Renal cortical epithelial cell (primary cell): ENCODE results near the gene EIF3L. TPM values are rescaled to one million over a fixed set of nuclear protein-coding genes. Genes with fewer than 3 reads are reported as not detected.

Experiments used
- DNase-seq: peaks from one replicate; pipeline ENCODE4 v3.0.0-alpha.2; 2011; ENCODE audit warnings: low read depth
- total RNA-seq: library from RNA; depleted of rRNA; stranded (reverse); fragments of >200 nt; gene quantifications from 2 replicates; pipeline ENCODE4 v1.2.3, GENCODE V29; 2014

EIF3L gene
- total RNA-seq, 1 donor from 2014 or later = 409 TPM

DNA sequence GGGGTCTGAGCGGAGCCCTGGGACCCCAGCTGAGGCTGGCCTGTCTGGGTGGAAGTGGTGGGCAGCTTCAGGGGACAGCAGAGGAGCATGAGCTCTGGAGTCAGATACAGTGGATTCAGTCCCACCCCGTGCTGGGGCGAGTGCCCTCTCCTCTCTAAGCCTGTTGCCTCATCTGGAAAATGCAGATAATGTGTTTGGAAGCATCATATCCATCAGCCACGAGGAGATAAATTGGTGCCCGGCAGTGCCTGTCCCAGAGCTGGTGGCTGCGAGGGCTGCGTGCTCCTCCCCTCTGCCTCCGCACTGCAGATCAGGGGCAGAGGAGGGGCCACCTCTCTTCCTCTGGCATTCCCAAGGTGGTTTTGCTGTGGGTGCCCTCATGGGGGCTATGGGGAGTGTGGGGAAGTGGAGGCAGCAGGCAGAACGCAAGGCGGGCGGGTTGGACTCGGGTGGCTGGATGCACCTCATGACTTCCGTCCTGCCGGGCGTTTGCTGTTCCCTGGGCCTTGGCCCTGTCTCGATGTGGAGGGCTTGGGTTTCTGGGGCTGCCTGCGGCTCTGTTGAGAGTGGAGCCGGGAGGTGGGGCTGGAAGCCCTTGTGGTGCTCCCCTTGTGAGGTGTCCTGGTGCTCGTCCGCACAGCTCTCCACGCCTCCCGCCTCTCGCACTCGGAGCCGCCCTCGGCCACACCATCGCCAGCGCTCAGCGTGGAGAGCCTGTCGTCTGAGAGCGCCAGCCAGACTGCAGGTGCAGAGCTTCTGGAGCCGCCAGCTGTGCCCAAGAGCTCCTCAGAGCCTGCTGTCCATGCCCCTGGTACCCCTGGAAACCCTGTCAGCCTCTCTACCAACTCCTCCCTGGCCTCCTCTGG, 77.8 kb downstream of the EIF3L start:
- no peak for DNase-seq

DNA sequence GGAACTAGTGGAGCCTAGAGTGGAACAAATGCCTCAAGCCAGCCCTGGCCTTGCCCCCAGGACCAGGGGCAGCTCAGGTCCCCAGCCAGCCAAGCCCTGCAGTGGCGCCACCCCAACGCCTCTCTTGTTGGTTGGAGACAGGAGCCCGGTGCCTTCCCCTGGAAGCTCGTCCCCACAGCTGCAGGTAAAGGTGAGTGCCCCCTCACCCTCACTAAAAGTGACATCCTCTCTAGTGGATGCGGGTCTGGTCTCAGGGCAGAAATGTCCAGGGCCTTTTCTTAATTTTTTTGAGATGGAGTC, 78.4 kb downstream of the EIF3L start:
- no peak for DNase-seq

DNA sequence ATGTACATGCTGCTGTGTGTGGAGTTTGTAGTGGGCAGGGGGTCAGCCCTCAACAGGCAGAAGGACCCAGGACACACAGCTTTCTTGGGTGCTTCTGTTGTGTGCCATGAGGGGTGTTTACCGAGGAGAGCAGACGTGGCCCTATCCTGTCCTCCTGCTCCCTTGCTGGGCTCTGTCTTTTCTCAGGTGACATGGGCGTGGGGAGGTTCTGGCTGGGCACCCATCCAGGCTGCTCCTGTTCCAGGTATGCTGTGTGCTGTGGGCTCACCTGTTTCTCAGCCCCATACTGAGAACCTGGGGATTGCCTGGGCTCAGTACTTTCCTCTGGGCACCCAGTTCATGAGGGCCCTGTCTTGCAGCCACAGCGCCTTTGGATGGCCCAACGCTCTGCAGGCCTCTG, 80.2 kb downstream of the EIF3L start:
- no peak for DNase-seq

DNA sequence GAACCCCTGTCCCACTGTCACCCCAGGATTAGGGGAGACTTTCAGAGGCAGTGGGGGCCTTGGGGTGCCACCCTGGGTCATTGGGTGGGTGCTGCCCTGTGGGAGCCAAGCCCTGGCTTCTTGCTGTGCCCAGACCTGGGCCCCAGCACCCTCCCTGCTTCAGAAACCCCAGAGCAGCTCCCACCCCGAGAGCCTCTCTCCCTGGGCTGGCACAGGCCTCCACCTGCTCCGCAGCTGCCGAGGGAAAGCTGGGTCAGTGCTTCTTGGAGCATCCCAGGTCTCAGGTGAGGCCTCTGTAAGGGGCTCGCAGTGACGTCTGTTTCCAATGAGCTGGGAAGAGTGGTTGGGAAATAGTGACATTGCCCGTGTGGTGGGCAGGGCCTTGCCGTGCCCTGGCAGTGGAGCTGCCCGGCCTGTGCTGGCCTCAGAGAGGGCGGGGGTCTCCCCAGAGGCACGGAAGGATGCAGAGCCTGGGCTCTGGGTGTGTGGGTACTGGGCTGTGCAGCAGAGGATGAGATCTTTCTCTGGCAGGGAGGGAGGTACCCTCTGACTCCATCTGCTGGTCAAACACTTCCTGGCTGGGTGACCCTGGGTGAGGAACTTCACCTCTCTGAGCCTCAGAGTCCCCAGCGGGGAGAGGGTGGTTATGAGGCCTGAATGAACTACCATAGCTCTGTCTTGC, 81.2 kb downstream of the EIF3L start:
- no peak for DNase-seq

DNA sequence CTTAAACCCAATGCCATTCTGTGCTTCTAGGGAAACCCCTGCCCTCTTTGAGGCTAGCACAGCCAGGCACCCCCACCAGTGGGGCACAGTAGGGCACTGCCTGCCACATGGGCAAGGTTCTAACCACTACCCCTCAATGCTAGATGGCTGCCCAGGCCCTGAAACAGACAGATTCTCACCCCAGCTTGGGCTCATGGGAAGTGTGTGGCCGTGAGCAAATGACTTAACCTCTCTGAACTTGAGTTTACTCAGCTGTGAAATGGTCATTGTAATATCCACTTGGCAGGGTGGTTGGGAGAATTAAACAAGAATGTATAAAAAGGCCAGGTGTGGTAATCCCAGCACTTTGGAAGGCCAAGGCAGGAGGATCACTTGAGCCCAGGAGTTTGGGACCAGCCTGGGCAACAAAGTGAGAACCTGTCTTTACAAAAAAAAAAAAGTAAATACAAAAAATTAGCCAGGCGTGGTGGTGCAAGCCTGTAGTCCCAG, 81.8 kb downstream of the EIF3L start:
- peak; percentile 29 for DNase-seq

DNA sequence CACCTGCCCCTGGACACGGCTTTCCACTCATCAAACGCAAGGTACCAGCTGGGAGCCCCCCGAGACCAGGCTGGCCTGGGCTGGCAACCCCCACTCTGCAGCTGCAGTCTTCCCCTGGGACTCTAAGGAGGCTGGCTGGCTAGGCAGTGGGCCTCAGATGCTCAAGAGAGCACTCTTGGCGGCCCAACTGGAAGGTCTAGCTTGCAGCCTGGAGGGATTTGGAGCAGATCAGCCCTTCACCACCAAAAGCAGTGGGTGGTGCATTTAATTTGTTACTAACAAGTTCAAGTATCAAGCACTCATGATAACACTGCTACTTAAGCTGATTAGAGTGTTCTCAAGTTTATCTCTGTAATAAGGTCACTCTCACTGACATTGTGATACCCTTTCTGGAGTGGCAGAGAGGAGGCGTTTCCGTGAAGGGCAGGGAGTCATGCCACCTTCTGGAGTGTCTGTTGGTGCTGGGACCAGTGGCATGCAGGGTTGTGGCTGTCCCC, 82.7 kb downstream of the EIF3L start:
- DNase-seq = no peak

DNA sequence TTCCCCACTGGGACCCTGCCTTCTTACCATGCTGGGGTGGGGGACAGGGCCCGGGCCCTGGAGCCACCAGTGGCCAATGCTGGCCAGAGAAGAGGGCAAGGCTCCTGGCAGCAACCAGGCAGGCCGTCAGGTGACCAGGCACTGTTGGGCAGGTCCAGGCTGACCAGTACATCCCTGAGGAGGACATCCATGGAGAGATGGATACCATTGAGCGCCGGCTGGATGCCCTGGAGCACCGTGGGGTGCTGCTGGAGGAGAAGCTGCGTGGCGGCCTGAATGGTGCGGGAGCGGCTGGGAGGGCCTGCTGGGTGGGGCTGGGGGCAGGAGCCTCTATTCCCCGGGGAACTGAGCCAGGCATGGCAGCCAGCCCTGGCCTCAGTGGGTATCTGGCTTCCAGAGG, 83.2 kb downstream of the EIF3L start:
- no peak for DNase-seq

DNA sequence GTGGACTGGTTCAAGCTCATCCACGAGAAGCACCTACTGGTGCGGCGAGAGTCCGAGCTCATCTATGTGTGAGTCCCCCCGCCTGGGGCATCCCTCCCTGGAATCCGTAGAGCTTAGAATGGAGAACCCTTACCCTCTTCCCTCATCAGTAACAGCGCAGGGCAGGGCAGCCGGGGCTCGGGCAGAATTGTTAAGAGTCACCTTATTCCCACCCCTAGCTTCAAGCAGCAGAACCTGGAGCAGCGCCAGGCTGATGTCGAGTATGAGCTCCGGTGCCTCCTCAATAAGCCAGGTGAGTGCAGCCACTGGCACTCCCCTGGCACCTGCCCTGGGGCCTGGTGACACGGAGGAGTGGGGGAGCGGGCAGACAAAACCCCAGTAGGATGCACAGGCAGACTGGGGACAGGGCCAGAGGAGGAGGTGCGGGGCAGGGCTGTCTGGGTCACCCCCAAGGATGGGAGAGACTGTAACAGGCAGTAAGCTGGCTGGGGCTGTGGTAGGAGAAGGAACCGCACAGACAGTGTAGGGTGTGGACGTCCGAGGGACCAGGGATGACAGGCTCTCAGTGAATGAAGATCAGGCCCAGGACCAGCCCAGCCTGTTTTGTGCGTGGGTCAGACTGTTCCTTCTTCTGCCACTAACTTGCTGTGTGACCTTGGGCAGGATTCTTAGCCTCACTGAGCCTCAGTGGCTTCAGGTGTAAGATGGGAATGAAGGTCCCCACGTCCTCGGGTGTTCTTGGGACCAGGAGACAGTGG, 83.8 kb downstream of the EIF3L start:
- DNase-seq = no peak

DNA sequence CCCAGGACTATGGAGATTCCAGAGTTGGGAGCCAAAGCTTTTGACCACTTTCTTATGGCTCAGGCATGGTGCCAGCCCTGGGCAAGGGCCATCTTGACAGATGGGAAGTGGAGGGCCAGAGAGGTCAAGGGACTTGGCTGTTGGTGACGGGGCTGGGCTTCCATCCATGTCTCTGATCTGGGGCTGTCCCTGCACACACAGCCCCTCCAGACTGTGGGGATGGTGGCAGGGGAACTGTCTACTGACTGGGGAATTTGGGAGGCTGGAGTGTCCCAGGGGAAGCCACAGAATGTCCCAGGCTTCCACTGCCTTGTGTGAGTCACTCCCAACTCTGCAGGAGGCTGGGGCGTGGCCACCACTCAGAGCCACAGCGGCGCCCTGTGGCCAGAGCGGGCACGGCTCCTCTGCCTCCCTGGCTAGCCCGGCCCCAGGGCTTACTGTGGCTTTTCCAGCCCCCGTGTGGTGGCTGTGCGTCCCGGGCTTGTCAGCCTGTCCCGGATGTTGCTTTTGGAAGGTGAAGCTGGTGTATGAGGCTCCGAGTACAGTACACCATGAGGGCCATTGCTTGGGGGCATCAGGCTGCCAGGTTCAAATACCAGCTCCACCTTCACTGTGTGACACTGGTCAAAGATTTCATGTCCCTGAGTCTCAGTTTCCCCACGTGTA, 84.6 kb downstream of the EIF3L start:
- peak; percentile 84 for DNase-seq

Other genes with a start within 250 kb of the EIF3L start
- 45.5 and 57.9 TPM in 2 replicates for gene GGA1, start 240.6 kb upstream of the EIF3L start, total RNA-seq
- 5.0 and 8.1 TPM in 2 replicates for gene SH3BP1, start 209.8 kb upstream of the EIF3L start, total RNA-seq
- gene PDXP, start 190.7 kb upstream of the EIF3L start, total RNA-seq = 6.1 and 10.6 TPM in 2 replicates
- 761 and 4,632 TPM in 2 replicates for gene LGALS1, start 173.8 kb upstream of the EIF3L start, total RNA-seq
- gene NOL12, start 163.1 kb upstream of the EIF3L start, total RNA-seq = 18.1 and 19.6 TPM in 2 replicates
- 89.1 and 114 TPM in 2 replicates for gene TRIOBP, start 152.4 kb upstream of the EIF3L start, total RNA-seq
- 9.9 and 24.7 TPM in 2 replicates for gene GCAT, start 41.5 kb upstream of the EIF3L start, total RNA-seq
- gene GALR3, start 26.0 kb upstream of the EIF3L start, total RNA-seq = 0.35 TPM in 1 of 2 replicates, not detected in the other
- 32.8 and 45.7 TPM in 2 replicates for gene ANKRD54, start 5.1 kb upstream of the EIF3L start, total RNA-seq
- 35.9 and 65.0 TPM in 2 replicates for gene MICALL1, start 56.9 kb downstream of the EIF3L start, total RNA-seq
- gene C22orf23, start 104.2 kb downstream of the EIF3L start, total RNA-seq = 0.05 TPM in 1 of 2 replicates, not detected in the other
- gene POLR2F, start 104.3 kb downstream of the EIF3L start, total RNA-seq = 14.2 and 37.9 TPM in 2 replicates
- not detected in 2 replicates for gene SOX10, start 135.1 kb downstream of the EIF3L start, total RNA-seq
- 46.9 and 52.0 TPM in 2 replicates for gene PICK1, start 208.0 kb downstream of the EIF3L start, total RNA-seq
- not detected in 2 replicates for gene SLC16A8, start 234.8 kb downstream of the EIF3L start, total RNA-seq